Heart right ventricle (tissue), 16 donors: Measurements from ENCODE around the gene NPHP1. TPM values are rescaled to one million over a fixed set of nuclear protein-coding genes. Genes with fewer than 3 reads are reported as not detected.
A peak's percentile ranks its signal among the peaks of the same experiment; 100 is the strongest.

Source experiments
- ATAC-seq, 8 donors: fragments of 200-7000 bp; cut with Tn5 transposase; one replicate each; pipeline ENCODE4 v1.9.1; 2020; ENCODE audit warnings: mild to moderate bottlenecking in 8 of 8, moderate library complexity in 8 of 8, moderate number of reproducible peaks in 1 of 8
- DNase-seq, 2 donors: peaks; one replicate each; pipeline ENCODE4 v3.0.0-alpha.2; 2020
- H3K27ac ChIP-seq, 10 donors: fragments of 200-600 bp; sonication (generic) in 2 of 10; one replicate each; pipeline versions ENCODE4 v1.5.0 to v1.8.0; 2020 to 2022; ENCODE audit warnings: mild to moderate bottlenecking in 3 of 10
- H3K27me3 ChIP-seq, 7 donors: fragments of 200-600 bp; one replicate each; pipeline ENCODE4 v1.8.0; 2021 to 2022; ENCODE audit warnings: mild to moderate bottlenecking in 2 of 7
- H3K36me3 ChIP-seq, 9 donors: fragments of 200-600 bp; sonication (generic) in 1 of 9; one replicate each; pipeline versions ENCODE4 v1.5.0 to v1.8.0; 2020 to 2022; ENCODE audit warnings: mild to moderate bottlenecking in 2 of 9
- H3K4me1 ChIP-seq, 9 donors: fragments of 200-600 bp; sonication (generic) in 1 of 9; one replicate each; pipeline versions ENCODE4 v1.5.0 to v1.8.0; 2020 to 2022; ENCODE audit warnings: mild to moderate bottlenecking in 4 of 9
- H3K4me3 ChIP-seq, 10 donors: fragments of 200-600 bp; sonication (generic) in 2 of 10; one replicate each; pipeline versions ENCODE4 v1.5.0 to v1.8.0; 2020 to 2022; ENCODE audit warnings: mild to moderate bottlenecking in 7 of 10, moderate library complexity in 2 of 10
- H3K9me3 ChIP-seq, 11 donors: fragments of 200-600 bp in 10 of 11; sonication (generic) in 2 of 11; one replicate each; pipeline versions ENCODE4 v1.5.0 to v1.8.0; 2013 to 2022; ENCODE audit warnings: mild to moderate bottlenecking in 2 of 11, control low read depth in 1 of 11, moderate library complexity in 1 of 11
- CTCF ChIP-seq, 9 donors: fragments of 200-600 bp; sonication (generic) in 2 of 9; IDR thresholded peaks; one replicate each; pipeline versions ENCODE4 v1.5.0 to v1.8.0; 2021 to 2022; ENCODE audit warnings: antibody characterized with exemption in 9 of 9, mild to moderate bottlenecking in 5 of 9, moderate library complexity in 1 of 9
- WGBS, 2 donors: extraction: QIAGEN DNeasy Blood & Tissue Kit; methylation state at CpG; one replicate each; pipeline ENCODE4 v1.1.7; 2013; ENCODE audit warnings: inconsistent platforms in 1 of 2; 5-methylcytosine and 5-hydroxymethylcytosine counted together
- intact Hi-C, 10 donors: fragments of 100-400 bp; cut with DNase I; formaldehyde crosslinking; loops; one replicate each; pipeline versions ENCODE4 v1.11.1 to v1.14.2; 2022
- polyA plus RNA-seq, 2 donors: library from polyadenylated mRNA; stranded (reverse); fragments of 200-250 nt; gene quantifications; one replicate each; pipeline ENCODE4 v1.2.3, GENCODE V29; 2013
- total RNA-seq, 10 donors: library from RNA; stranded (reverse); fragmentation: NEBNext Ultra II Directional in 3 of 10; extraction: Animal tissue kit (Norgen Biotek cat#: 25700) in 3 of 10; gene quantifications; one replicate each; pipeline versions ENCODE4 v1.2.1 to v1.2.4, GENCODE V29; 2021 to 2023
- donor health status: Arrhythmogenic right ventricular cardiomyopathy.
- donor health status: ischemic (EF 13 %, LVEDD 7.1; RV severe dilation, severe dysfunction).
- donor health status: healthy with polysubstance abuse.
- donor health status: DM: no; HTN: yes; CAD: no.
- donor health status: DM: no; HTN: no; CAD: no.
- donor health status: ischemic (EF 25% LVEDD 6.9; RV normal size, moderate dysfunction).
- donor health status: ischemic (EF 25% LVEDD 5.7; RV mildly dilated, moderate dysfunction).
- donor health status: healthy.
- donor health status: DM: yes; HTN: yes; CAD: no.
- donor health status: Ischemic cardiomyopathy.
- donor health status: ischemic (EF 35%, LVEDD 5.7; RV mildly dilated, moderate dysfunction).
- donor health status: nonischemic (EF 11% LVEDD 7.7; RV severe dilation, severe dysfunction).
- donor health status: DM: yes; HTN: yes; CAD: no.
- donor health status: PGD.
- donor health status: ischemic (EF 29% LVEDD 5.4; RV normal size, mild dysfunction).
- donor health status: nonischemic (EF 23%, LVEDD 6.1; RV moderate dilation, normal function).

The NPHP1 gene
- total and polyA plus RNA-seq, 12 donors = 4.4 to 9.0 (median 6.3) TPM

GRCh38 chr2:110120171-110121051, 84.4 kb downstream of the NPHP1 start:
- ATAC-seq (peak in 6 of 8 donors; percentile 3 to 65 (median 38)), DNase-seq (peak in 1 of 2 donors; percentile 45)
- H3K27ac ChIP-seq = peak overlapping the region in 8 of 10 donors; percentile 24 to 84 (median 58)
- 61 to 64% methylated on average over 11 of the region's 11 CpGs for WGBS, 2 donors
- H3K36me3 ChIP-seq = no peaks in the 10 kb centered on the region
- no peak for TF ChIP-seq CTCF (IDR thresholded peaks at IDR 0.05)
- intact Hi-C loops = loop anchor here in 1 of 10 donors (5.0 kb wide), 1 partner anchor 37 kb away; no protein-coding TSS in a partner anchor
- H3K4me1 ChIP-seq = peaks cover 0 to 57% (median 22%) of the 10 kb centered on the region in 9 donors
- H3K9me3 ChIP-seq = no peaks in the 10 kb centered on the region
- H3K27me3 ChIP-seq = peaks cover 0 to 36% (median 22%) of the 10 kb centered on the region in 7 donors
- no peak overlapping the region for H3K4me3 ChIP-seq

DNA sequence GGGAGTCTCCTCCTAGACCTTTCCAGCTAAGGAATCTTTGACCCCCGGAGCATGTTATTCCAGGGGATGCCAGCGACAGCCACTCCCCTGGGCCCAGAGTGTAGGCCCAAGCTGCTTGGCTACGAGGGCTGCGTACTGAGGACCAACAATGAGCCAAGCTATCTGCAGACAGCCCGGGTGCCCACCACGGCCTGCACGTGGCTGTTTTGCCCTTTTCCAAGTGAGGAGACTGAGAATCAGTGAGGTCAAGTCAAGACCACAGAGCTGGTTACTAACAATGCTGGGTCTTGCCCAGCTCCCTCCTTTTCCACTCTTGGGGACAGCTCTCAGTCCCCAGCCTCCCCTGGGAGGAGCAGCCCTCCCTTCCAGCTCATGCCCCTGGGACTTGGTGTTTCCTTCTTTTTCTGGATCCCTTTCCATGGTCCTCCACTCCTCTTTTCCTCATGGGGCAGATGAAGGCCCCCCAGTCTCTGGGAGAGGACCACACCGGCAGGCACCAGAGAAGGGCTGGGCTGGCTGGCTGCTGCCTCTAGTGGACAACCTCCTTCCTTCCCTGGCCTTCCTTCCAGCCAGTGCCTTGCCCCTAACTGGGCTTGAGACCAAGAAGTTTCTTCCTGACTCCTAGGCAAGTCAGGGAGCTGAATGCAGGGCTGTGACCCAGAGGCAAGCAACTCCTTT, 88.6 kb downstream of the NPHP1 start:
- H3K4me3 ChIP-seq = peak overlapping the region in 9 of 10 donors; percentile 40 to 68 (median 59)
- peaks cover 0 to 47% (median 31%) of the 10 kb centered on the region in 7 donors for H3K27me3 ChIP-seq
- H3K4me1 ChIP-seq = peaks cover 0 to 63% (median 23%) of the 10 kb centered on the region in 9 donors
- TF ChIP-seq CTCF (IDR thresholded peaks at IDR 0.05) = peak; percentile 24 to 71 (median 57)
- intact Hi-C loops = loop anchor here in 2 of 10 donors (1.0 to 5.0 kb wide), 3 partner anchors 15 to 41 kb away; no protein-coding TSS in a partner anchor
- H3K9me3 ChIP-seq = no peaks in the 10 kb centered on the region
- WGBS, 2 donors = 14% methylated on average over 8 of the region's 8 CpGs
- peak overlapping the region; percentile 44 to 89 (median 84) for H3K27ac ChIP-seq
- no peaks in the 10 kb centered on the region for H3K36me3 ChIP-seq
- ATAC-seq (peak; percentile 62 to 90 (median 82)), DNase-seq (peak in 1 of 2 donors; percentile 76)

GRCh38 chr2:110115291-110116032, 89.4 kb downstream of the NPHP1 start, which contains the start of gene MALL:
TSS of gene MALL (minus strand) at chr2:110115822. CDS start at chr2:110115792, 30 bp downstream.
- peaks cover 0 to 7% (median 0%) of the 10 kb centered on the region in 11 donors for H3K9me3 ChIP-seq
- peak within 1 kb of the TSS; percentile 44 to 89 (median 84) for H3K27ac ChIP-seq
- peak; percentile 53 to 81 (median 77) for ATAC-seq
- H3K4me3 ChIP-seq = peak within 1 kb of the TSS; percentile 4 to 68 (median 56)
- H3K27me3 ChIP-seq = peaks cover 0 to 47% (median 31%) of the 10 kb centered on the region in 7 donors
- WGBS, 2 donors = 9 to 10% methylated on average over 58 to 62 of the region's 62 CpGs
- H3K36me3 ChIP-seq = no peaks in the 10 kb centered on the region
- intact Hi-C loops = loop anchor here in 2 of 10 donors (1.0 to 5.0 kb wide), 3 partner anchors 14 to 42 kb away; no protein-coding TSS in a partner anchor
- peak in 1 of 2 donors; percentile 49 for DNase-seq
- TF ChIP-seq CTCF (IDR thresholded peaks at IDR 0.05) = no peak
- H3K4me1 ChIP-seq = peaks cover 0 to 58% (median 21%) of the 10 kb centered on the region in 9 donors
